GM18868 (cell line): Measurements from ENCODE around the gene CPSF6.
"Not testable (repeated sequence)": the region's sequence is repeated elsewhere in the genome, so short reads cannot be mapped to it uniquely, and the experiment has no call there.

Source experiments
- ATAC-seq: cut with Tn5 transposase; IDR thresholded peaks from one replicate; pipeline ENCODE4 v1.9.1; 2021; ENCODE audit warnings: mild to moderate bottlenecking, moderate library complexity; ENCODE audit not compliant: unreplicated experiment

CPSF6 gene

GRCh38 chr12:69317233-69317632 is 77.9 kb downstream of the CPSF6 start:
- not testable (repeated sequence) for ATAC-seq

GRCh38 chr12:69318225-69318624 is 78.9 kb downstream of the CPSF6 start:
- no peak for ATAC-seq

GRCh38 chr12:69321351-69321750 is 82.0 kb downstream of the CPSF6 start:
- no peak for ATAC-seq
